HG02759 (cell line): ENCODE measurements around the gene MISP.
"Not testable (repeated sequence)": the region's sequence is repeated elsewhere in the genome, so short reads cannot be mapped to it uniquely, and the experiment has no call there.

Source experiments
- ATAC-seq: cut with Tn5 transposase; IDR thresholded peaks from one replicate; pipeline ENCODE4 v1.9.1; 2021; ENCODE audit warnings: mild to moderate bottlenecking, moderate library complexity; ENCODE audit not compliant: unreplicated experiment

Gene MISP

GRCh38 chr19:723247-723646, 27.7 kb upstream of the MISP start:
- no peak for ATAC-seq

DNA sequence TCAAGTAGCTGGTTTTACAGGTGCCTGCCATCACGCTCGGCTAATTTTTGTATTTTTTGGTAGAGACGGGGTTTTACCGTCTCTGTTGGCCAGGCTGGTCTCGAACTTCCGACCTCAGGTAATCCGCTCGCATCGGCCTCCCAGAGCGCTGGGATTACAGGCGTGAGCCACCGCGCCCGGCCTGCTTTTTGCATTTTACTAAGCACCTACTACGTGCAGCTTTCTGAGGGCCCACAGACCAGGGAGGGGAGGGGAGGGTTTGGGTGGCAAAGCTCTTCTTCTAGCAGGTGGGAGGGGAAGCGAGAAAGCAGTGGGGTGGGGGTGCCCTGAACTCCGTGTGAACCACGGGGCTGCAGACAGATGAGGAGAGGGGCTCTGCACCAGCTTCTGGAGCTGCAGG, 27.2 kb upstream of the MISP start:
- ATAC-seq, result no peak

DNA sequence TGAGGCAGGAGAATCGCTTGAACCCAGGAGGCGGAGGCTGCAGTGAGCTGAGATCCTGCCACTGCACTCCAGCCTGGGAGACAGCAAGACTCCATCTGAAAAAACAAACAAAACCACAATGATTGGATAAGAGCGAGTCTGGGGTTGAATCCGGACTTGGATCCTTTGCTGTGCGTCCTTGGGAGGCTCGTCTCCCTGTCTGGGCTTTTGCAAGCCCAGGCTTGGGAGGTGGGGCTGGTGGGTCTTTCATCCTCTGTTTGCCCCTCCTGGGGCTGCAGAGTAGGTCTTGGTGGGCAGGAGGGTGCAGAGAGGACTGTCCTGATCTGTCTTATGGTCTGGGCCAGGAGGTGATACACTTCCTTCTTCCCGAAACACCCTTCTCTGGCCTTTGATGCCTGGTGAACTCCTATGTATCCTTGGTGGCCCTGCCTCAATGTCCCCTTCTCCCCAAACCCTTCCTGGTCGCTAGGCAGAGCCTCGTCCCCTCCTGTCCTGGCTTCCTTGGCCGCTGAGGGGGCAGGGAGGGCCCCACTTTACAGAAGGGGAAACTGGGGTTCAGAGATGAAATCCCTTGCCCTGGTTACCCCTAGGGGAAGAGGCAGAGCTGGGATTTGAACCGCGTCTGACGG, 25.3 kb upstream of the MISP start:
- no peak for ATAC-seq

GRCh38 chr19:726993-727956, 23.6 kb upstream of the MISP start:
- no peak for ATAC-seq

DNA sequence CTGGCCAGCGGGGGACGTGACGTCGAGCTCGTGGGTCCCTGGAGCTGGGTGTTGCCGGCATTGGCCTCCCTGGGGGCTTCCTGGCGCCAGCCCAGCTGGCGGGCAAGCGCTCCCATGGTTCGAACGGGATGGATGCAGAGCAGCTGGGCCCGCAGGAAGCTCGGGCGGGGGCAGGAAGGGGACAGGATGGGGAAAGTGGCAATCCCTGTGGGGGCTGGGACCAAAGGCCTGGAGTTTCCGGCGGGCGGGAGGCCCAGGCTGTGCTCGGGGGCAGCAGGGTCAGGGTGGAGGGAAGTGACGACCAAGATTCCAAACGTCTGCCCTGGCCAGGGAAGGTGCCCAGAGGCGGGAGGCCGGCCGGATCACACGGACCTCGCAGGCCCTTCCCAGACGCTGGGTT, 22.9 kb upstream of the MISP start:
- ATAC-seq, result no peak

- not testable (repeated sequence) for ATAC-seq
Observed at GRCh38 chr19:729564-729963, 21.3 kb upstream of the MISP start.

GRCh38 chr19:729965-730668, 20.8 kb upstream of the MISP start:
- no peak for ATAC-seq

- ATAC-seq, result no peak
Observed at GRCh38 chr19:731000-731399, 19.9 kb upstream of the MISP start.

DNA sequence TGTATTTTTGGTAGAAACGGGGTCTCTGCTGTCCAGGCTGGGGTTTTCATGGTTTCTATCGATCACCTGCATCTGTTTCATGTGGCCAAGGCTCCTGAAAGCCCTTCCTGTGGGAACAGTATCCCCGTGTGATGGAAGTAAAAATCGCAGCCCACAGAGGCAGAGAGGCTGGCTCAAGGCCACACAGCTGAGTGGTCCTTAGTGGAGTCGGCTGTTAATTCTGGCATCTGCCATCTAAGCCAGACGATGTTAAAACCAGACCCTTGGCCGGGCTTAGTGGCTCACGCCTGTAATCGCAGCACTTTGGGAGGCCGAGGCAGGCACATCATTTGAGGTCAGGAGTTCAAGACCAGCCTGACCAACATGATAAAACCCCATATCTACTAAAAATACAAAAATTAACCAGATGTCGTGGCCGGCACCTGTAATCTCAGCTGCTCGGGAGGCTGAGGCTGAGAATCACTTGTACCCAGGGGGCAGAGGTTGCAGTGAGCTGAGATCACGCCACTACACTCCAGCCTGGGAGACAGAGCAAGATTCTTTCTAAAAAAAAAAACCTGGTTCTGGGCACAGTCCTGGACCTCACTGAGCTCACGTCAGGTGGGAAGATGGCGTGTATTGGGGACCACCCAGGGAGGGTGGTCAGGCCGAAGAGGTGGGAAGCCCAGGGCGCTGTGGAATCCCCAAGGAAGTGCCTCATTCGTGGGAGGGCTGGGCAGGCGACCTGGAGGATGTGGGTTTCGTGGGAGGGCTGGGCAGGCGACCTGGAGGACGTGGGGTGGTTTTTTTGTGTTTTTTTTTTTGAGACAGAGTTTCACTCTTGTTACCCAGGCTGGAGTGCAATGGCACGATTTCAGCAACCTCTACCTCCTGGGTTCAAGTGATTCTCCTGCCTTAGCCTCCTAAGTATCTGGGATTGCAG, 18.5 kb upstream of the MISP start:
- ATAC-seq, result no peak

DNA sequence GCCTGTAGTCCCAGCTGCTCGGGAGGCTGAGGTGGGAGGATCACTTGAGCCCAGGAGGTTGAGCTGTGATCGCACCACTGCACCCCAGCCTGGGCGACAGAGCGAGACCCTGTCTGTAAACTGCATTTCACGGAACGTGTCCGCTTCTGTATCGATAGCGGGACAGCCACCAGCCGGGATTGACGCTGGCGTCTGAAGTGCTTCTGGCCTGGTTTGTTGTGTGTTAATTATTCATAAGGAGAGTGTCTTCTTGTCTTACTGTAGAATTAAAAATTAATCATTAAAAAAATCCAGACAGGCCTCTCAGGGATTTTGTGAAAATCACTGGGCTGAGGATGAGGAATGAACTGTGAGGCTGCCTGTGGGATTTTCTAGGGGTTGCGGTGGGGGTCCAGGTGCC, 16.2 kb upstream of the MISP start:
- ATAC-seq, result no peak

DNA sequence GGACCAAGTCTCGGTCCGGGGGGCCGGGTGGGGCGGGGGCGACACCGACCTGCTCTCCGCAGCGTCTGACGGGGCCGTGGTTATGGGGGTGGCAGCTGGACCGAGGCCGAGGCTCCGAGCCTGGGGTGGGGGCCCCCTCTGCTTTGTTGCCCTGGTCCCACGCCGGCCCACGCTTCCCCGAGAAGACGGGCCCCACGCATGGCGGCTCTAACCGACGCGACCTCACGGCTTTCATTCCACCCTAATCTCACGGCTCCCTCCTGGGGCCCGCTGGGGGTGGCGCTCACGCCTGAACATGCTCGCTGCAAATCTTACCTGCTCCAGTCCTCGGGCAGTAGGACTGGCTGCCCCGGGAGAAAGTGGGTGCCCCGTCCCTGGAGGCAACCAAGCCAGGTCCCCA, 14.8 kb upstream of the MISP start:
- no peak for ATAC-seq

GRCh38 chr19:737591-738093, 13.3 kb upstream of the MISP start:
- no peak for ATAC-seq

GRCh38 chr19:738509-739128, 12.3 kb upstream of the MISP start:
- ATAC-seq, result no peak

GRCh38 chr19:739998-740715, 10.8 kb upstream of the MISP start:
- no peak for ATAC-seq

- ATAC-seq, result not testable (repeated sequence)
Observed at GRCh38 chr19:740816-741505, 10.0 kb upstream of the MISP start.

DNA sequence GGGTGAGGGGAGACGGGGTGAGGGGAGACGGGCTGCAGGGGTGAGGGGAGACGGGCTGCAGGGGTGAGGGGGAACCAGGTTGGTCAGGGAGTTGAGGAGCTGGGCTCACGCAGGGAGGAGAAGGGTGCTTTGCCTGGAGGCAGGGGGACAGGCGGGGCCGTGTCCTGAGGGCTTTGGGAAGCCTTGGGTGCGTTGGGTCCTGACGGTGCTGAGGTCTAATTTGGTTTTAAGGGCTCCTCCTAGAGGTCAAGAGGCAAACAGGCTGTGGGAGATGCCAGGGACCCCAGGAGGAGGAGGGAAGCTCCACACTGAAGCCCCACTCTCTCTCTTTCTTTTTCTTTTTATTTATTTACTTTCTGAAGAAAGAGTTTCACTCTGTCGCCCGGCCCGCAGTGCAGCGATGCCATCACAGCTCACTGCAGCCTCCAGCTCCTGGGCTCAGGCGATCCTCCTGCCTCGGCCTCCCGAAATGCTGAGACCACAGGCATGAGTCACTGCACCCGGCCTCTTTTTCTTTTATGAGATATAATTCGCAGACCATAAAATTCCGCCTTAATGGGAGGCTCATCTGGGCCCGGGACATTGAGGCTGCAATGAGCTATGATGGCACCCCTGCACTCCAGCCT, 9.3 kb upstream of the MISP start:
- no peak for ATAC-seq

- no peak for ATAC-seq
Observed at GRCh38 chr19:742540-743075, 8.3 kb upstream of the MISP start.

DNA sequence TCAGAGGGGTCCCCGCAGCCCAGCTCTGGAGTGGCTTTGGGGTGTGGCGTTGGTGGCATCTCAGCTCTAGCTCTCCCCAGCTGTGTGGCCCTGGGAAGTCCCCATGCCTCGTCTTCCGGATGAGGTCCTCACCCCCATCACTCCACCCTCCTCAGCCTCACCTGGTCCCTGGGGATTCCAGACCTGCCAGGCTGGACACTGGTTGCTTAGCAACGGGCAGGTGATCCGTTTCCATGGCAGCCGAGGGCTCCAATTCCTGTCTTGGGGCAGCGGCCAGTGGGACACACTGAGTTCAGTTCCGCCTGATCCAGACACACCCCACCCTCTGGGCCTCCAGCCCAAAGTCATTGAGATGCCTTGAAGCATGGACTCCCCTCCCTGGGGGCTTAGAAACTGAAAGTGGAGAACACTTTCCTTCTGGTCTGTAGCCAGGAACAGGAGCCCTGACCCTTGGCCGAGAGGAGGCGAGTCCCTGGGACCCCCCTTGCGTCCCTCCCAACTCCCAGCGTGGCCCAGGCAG, 7.7 kb upstream of the MISP start:
- ATAC-seq, result no peak
